Rectal smooth muscle tissue (tissue), 1 donor: Measurements from ENCODE around the gene CPNE1.

Experiments used
- H3K27ac ChIP-seq: one replicate; pipeline ENCODE4 v1.7.0; 2013; ENCODE audit warnings: low read depth, low read length, inconsistent platforms
- H3K27me3 ChIP-seq: one replicate; pipeline ENCODE4 v1.7.0; 2013; ENCODE audit warnings: low read length; ENCODE audit not compliant: control insufficient read depth, insufficient read depth
- H3K36me3 ChIP-seq: one replicate; pipeline ENCODE4 v1.7.0; 2013; ENCODE audit warnings: low read length; ENCODE audit not compliant: control insufficient read depth, insufficient read depth
- H3K4me1 ChIP-seq: one replicate; pipeline ENCODE4 v1.7.0; 2013; ENCODE audit warnings: low read length; ENCODE audit not compliant: control insufficient read depth, insufficient read depth
- H3K4me3 ChIP-seq: one replicate; pipeline ENCODE4 v1.7.0; 2013; ENCODE audit warnings: low read length
- H3K9ac ChIP-seq: one replicate; pipeline ENCODE4 v1.7.0; 2013; ENCODE audit warnings: low read length

Gene CPNE1

GRCh38 chr20:35640724-35641123 lies 24.0 kb downstream of the CPNE1 start:
- H3K9ac ChIP-seq = no peak overlapping the region
- no peaks in the 10 kb centered on the region for H3K36me3 ChIP-seq
- H3K4me3 ChIP-seq = no peak overlapping the region
- H3K27me3 ChIP-seq = no peaks in the 10 kb centered on the region
- peaks cover 4% of the 10 kb centered on the region for H3K4me1 ChIP-seq
- H3K27ac ChIP-seq = no peak overlapping the region

DNA sequence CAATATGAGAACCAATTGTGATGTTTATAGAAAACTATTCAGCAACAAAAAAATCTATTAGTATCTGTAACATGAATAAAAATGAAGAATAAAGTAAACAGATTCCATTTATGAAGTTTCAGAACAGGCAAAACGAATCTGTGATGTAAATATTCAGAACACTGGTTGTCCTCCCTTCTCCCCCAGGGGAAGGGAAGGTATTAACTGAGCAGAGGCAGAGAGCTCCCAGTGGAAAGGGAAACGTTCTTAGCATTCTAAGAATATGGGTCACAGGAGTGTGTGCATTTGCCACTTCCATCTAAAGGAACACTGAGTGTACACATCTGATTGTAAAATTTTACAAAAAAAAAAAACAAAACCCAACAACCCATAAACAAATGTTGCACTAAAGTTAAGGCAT lies 25.9 kb downstream of the CPNE1 start:
- H3K4me1 ChIP-seq = peaks cover 4% of the 10 kb centered on the region
- no peaks in the 10 kb centered on the region for H3K27me3 ChIP-seq
- H3K4me3 ChIP-seq = no peak overlapping the region
- no peak overlapping the region for H3K27ac ChIP-seq
- H3K9ac ChIP-seq = no peak overlapping the region
- H3K36me3 ChIP-seq = no peaks in the 10 kb centered on the region

- H3K36me3 ChIP-seq = peaks cover 7% of the 10 kb centered on the region
- H3K4me3 ChIP-seq = no peak overlapping the region
- no peaks in the 10 kb centered on the region for H3K27me3 ChIP-seq
- no peak overlapping the region for H3K9ac ChIP-seq
- H3K27ac ChIP-seq = no peak overlapping the region
- peaks cover 4% of the 10 kb centered on the region for H3K4me1 ChIP-seq
Measured at GRCh38 chr20:35637276-35637675, 27.4 kb downstream of the CPNE1 start.

GRCh38 chr20:35636095-35636494 lies 28.6 kb downstream of the CPNE1 start:
- peaks cover 12% of the 10 kb centered on the region for H3K36me3 ChIP-seq
- no peaks in the 10 kb centered on the region for H3K27me3 ChIP-seq
- H3K27ac ChIP-seq = no peak overlapping the region
- H3K4me1 ChIP-seq = peaks cover 4% of the 10 kb centered on the region
- no peak overlapping the region for H3K9ac ChIP-seq
- no peak overlapping the region for H3K4me3 ChIP-seq

GRCh38 chr20:35635652-35636051 lies 29.0 kb downstream of the CPNE1 start:
- H3K27ac ChIP-seq = no peak overlapping the region

DNA sequence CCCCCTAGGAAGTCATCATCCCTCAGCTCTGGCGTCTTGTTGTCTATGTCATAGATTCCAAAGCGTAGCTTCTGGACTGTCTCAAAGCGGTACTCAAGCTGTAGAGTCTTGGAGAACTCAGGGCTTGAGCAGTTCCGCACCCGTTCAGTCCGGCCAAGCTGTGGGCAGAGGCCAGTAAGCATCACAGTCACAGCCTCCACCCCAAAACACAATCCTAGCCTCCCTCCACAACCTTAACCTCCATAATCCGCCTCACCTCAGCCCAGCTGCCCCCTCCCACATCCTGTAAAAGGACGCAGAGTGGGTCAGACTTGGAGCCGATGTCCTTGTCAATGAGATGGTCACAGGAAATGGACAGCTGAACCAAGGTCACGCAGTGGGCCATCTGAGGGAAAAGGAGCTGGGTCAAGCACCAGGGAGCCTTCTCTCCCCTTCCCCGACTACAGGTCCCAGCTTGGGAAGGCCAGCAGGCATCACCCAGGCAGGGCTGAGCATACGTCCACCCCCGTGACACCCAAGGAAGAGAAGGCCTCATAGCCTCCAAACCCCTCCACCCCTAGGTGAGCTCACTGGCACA lies 32.1 kb downstream of the CPNE1 start:
- Histone ChIP-seq H3K36me3 (peaks cover 27% of the 10 kb centered on the region), H3K4me1 (no peaks in the 10 kb centered on the region), H3K4me3 (no peak overlapping the region), H3K27me3 (no peaks in the 10 kb centered on the region), H3K27ac (no peak overlapping the region), H3K9ac (no peak overlapping the region)

More at GRCh38 chr20:35635652-35636051, 29.0 kb downstream of the CPNE1 start:
- Histone ChIP-seq H3K4me1 (peaks cover 4% of the 10 kb centered on the region), H3K9ac (no peak overlapping the region), H3K4me3 (no peak overlapping the region), H3K27me3 (no peaks in the 10 kb centered on the region), H3K36me3 (peaks cover 16% of the 10 kb centered on the region)

DNA sequence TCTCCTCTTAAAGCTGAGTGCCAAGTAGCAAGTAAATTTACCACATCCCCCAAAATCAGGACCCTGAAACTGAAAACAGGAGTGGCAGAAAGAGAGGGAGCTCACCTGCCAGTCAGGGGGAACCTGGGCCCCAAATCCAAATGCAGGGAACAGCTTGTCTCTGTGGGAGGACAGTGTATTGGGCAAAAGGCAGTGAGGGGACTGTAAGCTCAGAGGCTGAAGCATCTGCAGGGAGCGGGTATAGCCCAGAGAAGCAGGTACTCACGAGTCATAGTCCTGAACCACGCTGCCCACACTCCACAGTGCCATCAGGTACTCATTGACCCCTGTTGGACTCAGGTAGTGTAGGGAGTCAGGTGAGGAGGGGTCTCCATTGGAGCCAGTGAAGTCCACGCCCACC lies 34.1 kb downstream of the CPNE1 start:
- no peaks in the 10 kb centered on the region for H3K27me3 ChIP-seq
- H3K9ac ChIP-seq = no peak overlapping the region
- no peak overlapping the region for H3K4me3 ChIP-seq
- no peak overlapping the region for H3K27ac ChIP-seq
- no peaks in the 10 kb centered on the region for H3K4me1 ChIP-seq
- H3K36me3 ChIP-seq = peaks cover 41% of the 10 kb centered on the region

GRCh38 chr20:35629427-35630145 lies 35.1 kb downstream of the CPNE1 start:
- Histone ChIP-seq H3K4me1 (no peaks in the 10 kb centered on the region), H3K4me3 (no peak overlapping the region), H3K27me3 (no peaks in the 10 kb centered on the region), H3K27ac (no peak overlapping the region), H3K9ac (no peak overlapping the region), H3K36me3 (peaks cover 41% of the 10 kb centered on the region)

GRCh38 chr20:35627121-35627520 lies 37.6 kb downstream of the CPNE1 start:
- H3K9ac ChIP-seq = no peak overlapping the region
- H3K27ac ChIP-seq = no peak overlapping the region
- no peaks in the 10 kb centered on the region for H3K27me3 ChIP-seq
- H3K4me1 ChIP-seq = no peaks in the 10 kb centered on the region
- H3K36me3 ChIP-seq = peaks cover 33% of the 10 kb centered on the region
- no peak overlapping the region for H3K4me3 ChIP-seq

DNA sequence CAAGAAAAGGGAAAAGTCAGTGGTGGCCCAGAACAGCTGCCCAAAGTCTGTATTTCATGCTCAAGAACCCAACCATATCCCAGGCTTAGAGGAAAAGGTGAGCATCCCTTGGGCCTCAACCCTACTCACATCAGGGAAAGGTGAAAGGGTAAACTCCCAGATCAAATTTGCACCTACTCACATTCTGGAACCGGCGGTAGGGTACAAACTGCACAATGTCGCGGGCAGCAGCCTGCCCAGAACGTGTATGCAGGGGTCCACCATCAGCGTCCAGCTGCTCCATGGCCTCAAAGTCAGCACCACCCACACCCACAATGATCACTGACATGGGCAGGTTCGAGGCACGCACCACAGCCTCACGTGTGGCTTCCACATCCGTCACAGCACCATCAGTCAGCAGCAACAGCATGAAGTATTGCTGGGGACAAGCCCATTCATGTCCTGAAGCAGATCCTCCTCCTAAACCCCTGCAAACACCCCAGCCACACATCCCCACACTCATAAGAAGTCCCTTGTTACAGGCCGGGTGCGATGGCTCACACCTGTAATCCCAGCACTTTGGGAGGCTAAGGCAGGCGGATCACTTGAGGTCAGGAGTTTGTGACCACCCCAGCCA lies 38.2 kb downstream of the CPNE1 start:
- H3K27ac ChIP-seq = no peak overlapping the region
- no peaks in the 10 kb centered on the region for H3K4me1 ChIP-seq
- H3K4me3 ChIP-seq = no peak overlapping the region
- peaks cover 33% of the 10 kb centered on the region for H3K36me3 ChIP-seq
- H3K9ac ChIP-seq = no peak overlapping the region
- no peaks in the 10 kb centered on the region for H3K27me3 ChIP-seq

DNA sequence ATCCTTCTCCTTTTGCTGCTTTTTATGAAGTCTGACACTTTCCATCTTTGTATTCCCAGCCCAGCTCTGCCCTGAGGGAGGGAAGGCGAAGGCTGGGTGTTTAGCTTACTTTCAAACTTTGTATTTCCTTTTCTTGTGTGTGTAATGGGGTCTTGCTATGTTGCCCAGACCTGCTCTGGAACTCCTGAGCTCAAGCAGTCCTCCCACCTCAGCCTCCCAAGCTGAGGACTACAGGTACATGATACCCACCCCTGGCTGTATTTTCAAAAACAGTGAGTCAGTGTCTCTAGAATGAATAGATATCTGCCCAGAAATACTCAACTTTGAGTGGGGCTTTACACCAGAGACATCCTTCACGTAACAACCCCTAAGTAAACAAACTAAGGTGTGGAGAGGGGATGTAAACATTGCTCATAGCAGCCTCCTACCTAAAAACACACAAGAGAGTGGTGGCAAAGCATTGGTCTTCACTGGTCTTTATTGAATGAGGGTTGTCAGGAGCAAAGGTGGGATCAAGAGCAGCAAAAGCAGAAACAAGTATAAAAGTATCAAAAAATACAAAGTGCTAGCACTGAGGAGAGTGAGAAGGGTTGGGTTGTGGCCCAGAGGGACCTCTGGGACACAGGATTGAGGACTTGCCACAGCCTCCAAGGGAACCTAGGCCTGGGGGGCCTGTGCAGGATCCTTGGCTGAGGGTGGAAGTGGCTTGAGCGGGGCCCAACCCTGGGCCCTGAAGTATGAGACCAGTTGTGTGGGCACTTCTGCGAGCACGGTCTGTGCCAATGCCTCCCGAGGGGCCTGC lies 38.9 kb downstream of the CPNE1 start:
- Histone ChIP-seq H3K9ac (no peak overlapping the region), H3K27me3 (no peaks in the 10 kb centered on the region), H3K27ac (no peak overlapping the region), H3K36me3 (peaks cover 26% of the 10 kb centered on the region), H3K4me1 (no peaks in the 10 kb centered on the region), H3K4me3 (no peak overlapping the region)

DNA sequence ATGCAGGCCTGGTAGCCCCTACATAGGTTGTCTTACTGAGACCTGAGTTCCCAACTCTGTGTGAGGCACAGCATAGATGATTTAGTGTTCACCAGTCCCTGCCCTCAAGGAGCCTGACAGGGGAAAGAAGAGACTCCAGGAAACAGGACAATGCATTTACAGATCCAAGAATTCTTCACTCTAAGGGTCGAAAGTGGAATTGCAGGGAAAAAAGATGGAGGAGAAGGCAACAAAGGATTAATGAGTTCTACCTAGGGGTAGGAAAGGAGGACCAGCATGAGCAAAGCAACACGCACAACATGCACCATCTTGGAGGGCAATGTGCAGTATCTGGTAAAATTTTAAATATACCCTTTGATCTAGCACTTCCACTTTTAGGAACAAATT lies 43.1 kb downstream of the CPNE1 start:
- no peak overlapping the region for H3K9ac ChIP-seq
- H3K27me3 ChIP-seq = no peaks in the 10 kb centered on the region
- H3K4me3 ChIP-seq = no peak overlapping the region
- H3K36me3 ChIP-seq = peaks cover 6% of the 10 kb centered on the region
- H3K4me1 ChIP-seq = peaks cover 2% of the 10 kb centered on the region
- H3K27ac ChIP-seq = no peak overlapping the region
